ENCODE measurements around the gene RFNG. TPM values are rescaled to one million over a fixed set of nuclear protein-coding genes. Genes with fewer than 3 reads are reported as not detected.

Gene RFNG
- total and polyA plus RNA-seq, 2 of the 13 experiments (the other 11 are each of a cell fraction or from before 2014, with no cell fraction given): 61.4 to 64.0 TPM

DNA sequence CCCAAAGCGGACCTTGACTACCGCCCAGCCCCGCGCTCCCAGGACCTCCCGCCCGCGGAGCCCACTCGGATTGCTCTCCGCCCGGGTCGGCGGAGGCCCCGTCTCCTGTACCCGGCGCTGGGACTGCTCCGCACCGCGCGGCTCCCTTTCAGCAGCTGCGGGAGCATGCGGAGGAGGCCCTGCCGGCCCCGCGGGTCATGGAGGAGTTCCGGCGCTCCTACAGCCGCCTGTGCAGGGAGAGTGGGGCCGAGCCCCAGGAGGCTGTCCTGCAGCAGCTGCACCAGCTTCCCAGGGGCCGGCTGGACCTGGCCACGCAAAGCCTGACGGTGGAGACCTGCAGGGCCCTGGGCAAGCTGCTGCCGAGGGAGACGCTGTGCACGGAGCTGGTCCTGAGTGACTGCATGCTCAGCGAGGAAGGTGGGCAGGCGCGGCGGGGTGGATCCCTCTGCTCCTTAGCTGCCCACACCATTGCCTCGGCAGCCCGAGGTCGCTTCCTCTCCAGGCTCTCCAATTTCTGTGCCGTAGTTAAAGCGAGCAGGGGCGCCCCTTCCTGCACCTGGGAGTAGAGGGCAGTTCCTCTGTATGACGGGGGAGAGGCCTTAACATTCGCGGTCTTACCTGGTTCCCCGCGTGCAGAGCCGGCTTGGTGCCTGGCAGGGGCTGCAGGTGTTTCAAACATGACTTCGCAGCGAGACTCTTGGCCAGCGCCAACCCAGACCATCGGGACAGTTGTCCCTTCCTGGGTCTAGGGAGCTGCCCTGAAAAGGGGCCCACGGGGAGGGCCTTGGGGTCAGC lies 28.0 kb downstream of the RFNG start (continued):
- 0 out of 2 replicates have a peak, but pooled peaks have one; percentile 62 for TF ChIP-seq ZNF570 (CRISPR knock-in tag; IDR thresholded peaks at IDR 0.05; ENCODE audit: borderline replicate concordance)
- peak; percentile 37; the same call in 1 of the 2 replicates for TF ChIP-seq ZMAT3 (CRISPR knock-in tag; conservative IDR thresholded peaks at IDR 0.05)
- TF ChIP-seq, protein P1, sequence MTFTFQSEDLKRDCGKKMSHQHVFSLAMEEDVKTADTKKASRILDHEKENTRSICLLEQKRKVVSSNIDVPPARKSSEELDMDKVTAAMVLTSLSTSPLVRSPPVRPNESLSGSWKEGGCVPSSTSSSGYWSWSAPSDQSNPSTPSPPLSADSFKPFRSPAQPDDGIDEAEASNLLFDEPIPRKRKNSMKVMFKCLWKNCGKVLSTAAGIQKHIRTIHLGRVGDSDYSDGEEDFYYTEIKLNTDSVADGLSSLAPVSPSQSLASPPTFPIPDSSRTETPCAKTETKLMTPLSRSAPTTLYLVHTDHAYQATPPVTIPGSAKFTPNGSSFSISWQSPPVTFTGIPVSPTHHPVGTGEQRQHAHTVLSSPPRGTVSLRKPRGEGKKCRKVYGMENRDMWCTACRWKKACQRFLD (CRISPR knock-in tag; IDR thresholded peaks at IDR 0.05; ENCODE audit: borderline replicate concordance): peak; percentile 68; the same call in 1 of the 2 replicates
- peak; percentile 99 for TF ChIP-seq AGO1 (IDR thresholded peaks at IDR 0.05; ENCODE audit: low read depth, low read length, poor library complexity, severe bottlenecking)
- no peak for TF ChIP-seq ESRRA (CRISPR knock-in tag; IDR thresholded peaks at IDR 0.05; ENCODE audit: low read depth)
- TF ChIP-seq ZBTB42 (CRISPR knock-in tag; IDR thresholded peaks at IDR 0.05): no peak
- TF ChIP-seq DPF2 (CRISPR knock-in tag; IDR thresholded peaks at IDR 0.05; ENCODE audit: borderline replicate concordance, low read depth): no peak
- TF ChIP-seq IRX3 (CRISPR knock-in tag; IDR thresholded peaks at IDR 0.05; ENCODE audit: borderline replicate concordance, low read depth): no peak; the same call in 1 of the 2 replicates
- TF ChIP-seq NPAS2 (CRISPR knock-in tag; IDR thresholded peaks at IDR 0.05; ENCODE audit: borderline replicate concordance): peak; percentile 90; the same call in 1 of the 2 replicates
- TF ChIP-seq, protein P2, sequence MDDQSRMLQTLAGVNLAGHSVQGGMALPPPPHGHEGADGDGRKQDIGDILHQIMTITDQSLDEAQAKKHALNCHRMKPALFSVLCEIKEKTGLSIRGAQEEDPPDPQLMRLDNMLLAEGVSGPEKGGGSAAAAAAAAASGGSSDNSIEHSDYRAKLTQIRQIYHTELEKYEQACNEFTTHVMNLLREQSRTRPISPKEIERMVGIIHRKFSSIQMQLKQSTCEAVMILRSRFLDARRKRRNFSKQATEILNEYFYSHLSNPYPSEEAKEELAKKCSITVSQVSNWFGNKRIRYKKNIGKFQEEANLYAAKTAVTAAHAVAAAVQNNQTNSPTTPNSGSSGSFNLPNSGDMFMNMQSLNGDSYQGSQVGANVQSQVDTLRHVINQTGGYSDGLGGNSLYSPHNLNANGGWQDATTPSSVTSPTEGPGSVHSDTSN (CRISPR knock-in tag; IDR thresholded peaks at IDR 0.05; ENCODE audit: borderline replicate concordance): no peak
- TF ChIP-seq, protein P3, sequence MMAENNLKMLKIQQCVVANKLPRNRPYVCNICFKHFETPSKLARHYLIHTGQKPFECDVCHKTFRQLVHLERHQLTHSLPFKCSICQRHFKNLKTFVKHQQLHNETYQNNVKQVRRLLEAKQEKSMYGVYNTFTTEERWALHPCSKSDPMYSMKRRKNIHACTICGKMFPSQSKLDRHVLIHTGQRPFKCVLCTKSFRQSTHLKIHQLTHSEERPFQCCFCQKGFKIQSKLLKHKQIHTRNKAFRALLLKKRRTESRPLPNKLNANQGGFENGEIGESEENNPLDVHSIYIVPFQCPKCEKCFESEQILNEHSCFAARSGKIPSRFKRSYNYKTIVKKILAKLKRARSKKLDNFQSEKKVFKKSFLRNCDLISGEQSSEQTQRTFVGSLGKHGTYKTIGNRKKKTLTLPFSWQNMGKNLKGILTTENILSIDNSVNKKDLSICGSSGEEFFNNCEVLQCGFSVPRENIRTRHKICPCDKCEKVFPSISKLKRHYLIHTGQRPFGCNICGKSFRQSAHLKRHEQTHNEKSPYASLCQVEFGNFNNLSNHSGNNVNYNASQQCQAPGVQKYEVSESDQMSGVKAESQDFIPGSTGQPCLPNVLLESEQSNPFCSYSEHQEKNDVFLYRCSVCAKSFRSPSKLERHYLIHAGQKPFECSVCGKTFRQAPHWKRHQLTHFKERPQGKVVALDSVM (CRISPR knock-in tag; IDR thresholded peaks at IDR 0.05): no peak
- TF ChIP-seq, protein P4, sequence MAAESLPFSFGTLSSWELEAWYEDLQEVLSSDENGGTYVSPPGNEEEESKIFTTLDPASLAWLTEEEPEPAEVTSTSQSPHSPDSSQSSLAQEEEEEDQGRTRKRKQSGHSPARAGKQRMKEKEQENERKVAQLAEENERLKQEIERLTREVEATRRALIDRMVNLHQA (CRISPR knock-in tag; IDR thresholded peaks at IDR 0.05): no peak
- no peak for TF ChIP-seq CBX2 (IDR thresholded peaks at IDR 0.05; ENCODE audit: low read depth, low read length)
- no peak for TF ChIP-seq CBX2 (CRISPR knock-in tag; IDR thresholded peaks at IDR 0.05; ENCODE audit: low read depth)
- TF ChIP-seq ZSCAN21 (CRISPR knock-in tag; IDR thresholded peaks at IDR 0.05; ENCODE audit: borderline replicate concordance): peak; percentile 52; the same call in 1 of the 2 replicates
- TF ChIP-seq, protein P5, sequence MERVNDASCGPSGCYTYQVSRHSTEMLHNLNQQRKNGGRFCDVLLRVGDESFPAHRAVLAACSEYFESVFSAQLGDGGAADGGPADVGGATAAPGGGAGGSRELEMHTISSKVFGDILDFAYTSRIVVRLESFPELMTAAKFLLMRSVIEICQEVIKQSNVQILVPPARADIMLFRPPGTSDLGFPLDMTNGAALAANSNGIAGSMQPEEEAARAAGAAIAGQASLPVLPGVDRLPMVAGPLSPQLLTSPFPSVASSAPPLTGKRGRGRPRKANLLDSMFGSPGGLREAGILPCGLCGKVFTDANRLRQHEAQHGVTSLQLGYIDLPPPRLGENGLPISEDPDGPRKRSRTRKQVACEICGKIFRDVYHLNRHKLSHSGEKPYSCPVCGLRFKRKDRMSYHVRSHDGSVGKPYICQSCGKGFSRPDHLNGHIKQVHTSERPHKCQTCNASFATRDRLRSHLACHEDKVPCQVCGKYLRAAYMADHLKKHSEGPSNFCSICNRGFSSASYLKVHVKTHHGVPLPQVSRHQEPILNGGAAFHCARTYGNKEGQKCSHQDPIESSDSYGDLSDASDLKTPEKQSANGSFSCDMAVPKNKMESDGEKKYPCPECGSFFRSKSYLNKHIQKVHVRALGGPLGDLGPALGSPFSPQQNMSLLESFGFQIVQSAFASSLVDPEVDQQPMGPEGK (CRISPR knock-in tag; IDR thresholded peaks at IDR 0.05): peak; percentile 5
